HG02588 (cell line): Measurements from ENCODE around the gene RUFY1.

Experiments used
- ATAC-seq: cut with Tn5 transposase; IDR thresholded peaks from one replicate; pipeline ENCODE4 v1.9.1; 2021; ENCODE audit warnings: mild to moderate bottlenecking, moderate library complexity; ENCODE audit not compliant: unreplicated experiment

The RUFY1 gene

DNA sequence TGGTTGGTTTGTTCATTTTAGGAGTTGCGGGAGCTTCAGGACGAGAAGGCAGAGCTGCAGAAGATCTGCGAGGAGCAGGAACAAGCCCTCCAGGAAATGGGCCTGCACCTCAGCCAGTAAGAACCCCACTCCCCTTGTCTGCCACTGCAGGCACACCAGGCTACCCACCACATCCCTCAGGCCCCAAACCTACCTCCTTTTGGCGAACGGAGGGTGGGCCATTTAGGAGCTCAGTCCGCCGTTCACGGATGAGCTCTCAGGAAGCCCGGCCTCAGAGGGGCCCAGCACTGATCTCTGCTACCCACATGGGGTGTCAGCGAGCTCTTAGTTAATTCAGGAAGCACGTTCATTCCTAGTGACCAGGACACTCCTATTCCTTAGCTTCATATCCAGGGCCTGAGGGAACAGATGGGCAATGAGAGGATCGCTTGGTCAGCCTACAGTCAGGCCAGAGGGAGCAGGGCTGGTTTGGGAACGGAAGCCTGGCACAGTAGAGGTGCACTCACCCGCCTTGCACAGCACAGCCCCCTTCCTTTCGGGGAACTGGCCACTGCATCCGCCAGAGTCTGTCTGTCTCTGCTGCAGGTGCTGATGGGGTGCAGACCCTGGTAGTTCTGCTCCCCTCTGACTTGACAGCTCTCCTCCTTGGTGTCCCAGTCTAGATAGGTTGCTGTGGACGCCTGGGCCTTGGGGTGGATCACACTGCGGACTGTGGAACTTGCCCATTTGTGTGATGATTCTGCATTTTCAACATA, 51.7 kb downstream of the RUFY1 start:
- no peak for ATAC-seq

DNA sequence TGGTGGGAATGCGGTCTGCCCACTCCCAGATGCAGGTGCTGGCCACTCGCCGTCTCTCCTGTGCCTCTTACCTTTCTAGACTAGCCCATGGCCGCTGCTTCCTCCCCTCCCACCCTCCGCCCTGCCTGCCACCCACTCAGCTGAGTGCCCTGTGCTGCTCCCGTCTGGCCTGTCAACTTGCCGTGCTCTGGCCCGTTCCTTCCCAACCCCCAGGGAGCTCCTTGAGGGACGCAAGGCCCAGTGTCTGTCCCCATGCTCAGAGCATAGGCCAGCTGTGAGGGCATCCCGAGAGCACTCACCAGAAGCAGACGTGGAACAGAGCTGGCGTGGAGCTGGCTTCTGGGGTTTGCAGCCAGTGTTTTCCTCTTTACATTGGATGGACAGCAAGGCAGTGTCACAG, 53.0 kb downstream of the RUFY1 start:
- ATAC-seq, result no peak

GRCh38 chr5:179605026-179605833, 54.9 kb downstream of the RUFY1 start:
- no peak for ATAC-seq

- ATAC-seq, result no peak
These were observed 55.9 kb downstream of the RUFY1 start for GRCh38 chr5:179606071-179606909.

DNA sequence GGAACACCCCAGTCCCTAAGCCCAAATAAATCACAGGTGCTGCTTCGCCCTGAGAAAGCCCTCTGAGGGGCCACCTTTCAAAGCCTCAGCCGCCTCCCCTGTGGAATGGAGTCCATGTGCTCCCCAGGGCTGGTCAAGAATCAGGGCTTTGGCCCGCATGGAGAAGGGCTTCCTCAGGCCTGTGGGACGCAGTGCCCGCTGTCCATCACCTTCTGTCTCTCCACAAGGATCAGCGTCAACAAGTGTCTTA, 56.5 kb downstream of the RUFY1 start:
- ATAC-seq, result no peak

DNA sequence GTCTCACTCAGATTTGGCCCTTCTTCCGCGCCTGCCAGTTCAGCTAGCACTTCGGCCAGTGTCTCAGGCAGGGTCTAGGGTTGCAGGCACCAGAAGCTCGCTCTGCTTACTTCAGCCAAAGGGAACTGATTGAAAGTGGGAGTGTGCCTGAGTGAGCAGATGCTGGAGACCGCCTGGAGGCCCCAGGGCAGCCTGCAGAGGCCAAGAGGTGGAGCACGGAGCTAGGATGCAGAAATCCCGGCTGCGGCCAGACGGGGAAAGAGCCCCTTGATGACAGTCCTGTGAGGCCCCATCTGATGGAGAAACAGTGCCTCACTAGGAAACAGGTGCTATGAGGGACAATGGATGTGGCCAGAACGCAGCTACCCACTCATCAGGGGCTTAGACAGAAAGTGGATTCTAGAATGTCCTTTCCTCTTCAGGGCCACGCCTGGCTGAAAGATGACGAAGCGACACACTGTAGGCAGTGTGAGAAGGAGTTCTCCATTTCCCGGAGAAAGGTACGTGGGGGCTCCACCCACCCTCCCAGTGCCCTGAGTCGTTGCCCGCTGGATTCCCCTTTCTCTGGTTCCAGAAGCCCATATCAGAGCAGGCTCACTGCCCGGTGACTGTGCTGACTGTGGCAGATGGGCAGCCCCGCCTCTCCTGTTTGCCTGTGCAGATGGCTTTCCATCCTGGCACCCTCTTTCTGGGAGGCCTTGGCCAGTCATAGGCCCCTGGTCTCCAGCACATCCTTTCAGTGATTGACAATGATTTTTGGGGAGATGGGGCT, 57.0 kb downstream of the RUFY1 start:
- no peak for ATAC-seq

DNA sequence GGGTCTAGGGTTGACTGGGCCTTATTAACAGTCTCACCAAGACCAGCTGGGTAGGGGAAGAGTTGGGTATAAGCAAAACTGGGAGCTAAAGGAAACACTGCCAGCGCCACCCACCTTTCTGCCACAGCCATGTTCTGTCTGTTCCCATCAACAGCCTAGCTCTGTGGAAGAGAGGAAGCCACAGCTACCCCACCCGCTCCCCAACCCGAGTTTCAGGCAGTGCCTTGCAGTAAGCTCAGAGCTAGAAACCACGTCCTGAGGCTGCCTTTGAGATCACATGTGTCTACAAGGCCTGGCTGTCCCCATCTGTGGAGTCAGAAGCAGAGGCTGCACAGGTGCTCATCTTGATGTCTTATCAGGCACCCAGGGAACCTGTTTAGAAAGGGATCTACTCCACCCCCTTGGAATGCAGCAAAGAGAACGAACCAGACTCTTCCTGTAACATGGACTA, 57.8 kb downstream of the RUFY1 start:
- ATAC-seq, result no peak

DNA sequence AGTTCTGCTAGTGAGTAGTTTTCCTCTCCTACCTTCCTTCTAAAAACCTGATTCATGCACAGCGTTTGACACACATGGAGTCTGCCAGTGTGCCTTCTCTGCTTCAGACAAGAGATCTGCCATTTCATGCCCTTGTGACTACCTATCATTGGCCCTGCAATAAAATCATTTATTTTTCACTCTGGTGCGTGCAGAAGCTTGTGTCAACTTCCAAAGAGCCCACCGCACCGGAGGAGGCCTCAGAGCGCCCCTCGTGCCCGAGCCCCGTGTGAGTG, 59.4 kb downstream of the RUFY1 start:
- no peak for ATAC-seq

DNA sequence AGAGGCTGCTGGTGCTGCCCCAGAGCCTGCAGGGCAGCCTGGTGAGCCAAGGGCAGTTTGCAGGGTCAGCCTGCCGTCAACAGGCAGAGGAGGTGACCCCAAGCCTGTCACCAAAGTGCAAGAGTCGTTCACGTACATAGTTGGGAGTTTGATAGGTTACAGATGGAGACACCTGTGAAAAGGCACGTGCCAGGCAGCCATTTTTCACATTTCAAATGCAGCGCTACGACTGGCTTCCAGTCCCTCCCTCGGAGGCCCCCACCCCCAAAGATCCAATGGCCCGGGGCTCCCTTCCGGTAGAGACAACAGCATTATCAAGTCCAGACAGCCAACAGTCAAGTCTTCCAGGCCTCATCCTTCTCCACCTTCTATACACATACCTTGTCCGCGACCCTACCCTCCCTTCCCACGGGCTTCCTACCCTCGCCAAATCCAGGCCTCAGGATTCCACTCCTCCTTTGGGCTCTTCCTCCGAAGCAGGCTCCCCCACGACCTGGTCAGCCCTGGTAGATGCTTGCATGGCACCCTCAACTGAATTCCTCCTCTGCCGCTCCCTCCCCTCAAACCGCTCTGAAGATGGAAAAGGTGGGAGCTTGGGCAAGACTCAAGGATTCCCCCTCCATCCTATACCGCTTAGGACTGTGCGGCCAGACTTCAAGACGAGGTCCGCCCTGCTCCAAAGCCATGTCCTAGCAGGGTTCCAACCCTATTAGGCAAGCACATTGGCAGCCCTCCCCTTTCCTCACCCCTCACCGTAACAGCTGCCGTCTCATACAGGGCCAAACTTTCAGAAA, 60.0 kb downstream of the RUFY1 start:
- ATAC-seq, result no peak

GRCh38 chr5:179610903-179611265, 60.5 kb downstream of the RUFY1 start:
- no peak for ATAC-seq

DNA sequence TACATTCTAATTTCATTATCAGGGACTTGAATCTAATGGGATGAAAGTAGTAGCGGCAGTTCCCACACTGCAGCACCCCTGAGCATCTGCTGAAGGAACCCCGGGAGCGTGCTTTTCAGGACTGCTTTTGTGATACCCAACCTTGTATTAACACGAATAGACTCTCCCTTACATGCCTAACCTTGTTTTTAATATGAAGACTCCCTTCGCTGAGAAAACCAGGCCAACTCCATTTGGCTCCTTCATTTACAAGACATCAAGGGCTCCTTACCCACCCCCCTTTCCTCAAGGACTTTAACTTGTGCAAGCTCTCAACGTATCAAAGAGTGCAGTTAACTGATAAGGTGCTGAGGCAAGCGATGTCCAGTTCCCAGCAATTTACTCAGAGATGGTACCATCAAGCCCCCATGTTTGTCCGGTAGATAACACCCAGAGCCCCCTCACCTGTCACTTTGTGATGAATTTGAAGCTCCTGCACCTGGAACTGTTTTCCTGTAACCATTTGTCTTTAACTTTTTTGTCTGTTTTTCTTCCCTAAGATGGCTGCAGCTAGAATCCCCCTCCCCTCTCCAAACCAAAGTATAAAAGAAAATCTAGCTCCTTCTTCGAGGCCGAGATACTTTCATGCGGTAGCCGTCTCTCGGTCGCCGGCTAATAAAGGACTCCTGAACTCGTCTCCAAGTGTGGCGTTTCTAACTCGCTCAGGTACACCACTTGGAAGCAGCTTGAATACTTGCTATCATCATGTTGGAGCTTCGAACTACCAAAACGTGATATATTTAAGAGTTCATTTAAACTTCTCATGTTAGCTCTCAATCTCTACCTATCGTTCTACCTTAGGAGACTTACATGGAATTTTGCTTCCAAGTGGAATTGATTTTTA, 62.5 kb downstream of the RUFY1 start:
- ATAC-seq, result no peak

DNA sequence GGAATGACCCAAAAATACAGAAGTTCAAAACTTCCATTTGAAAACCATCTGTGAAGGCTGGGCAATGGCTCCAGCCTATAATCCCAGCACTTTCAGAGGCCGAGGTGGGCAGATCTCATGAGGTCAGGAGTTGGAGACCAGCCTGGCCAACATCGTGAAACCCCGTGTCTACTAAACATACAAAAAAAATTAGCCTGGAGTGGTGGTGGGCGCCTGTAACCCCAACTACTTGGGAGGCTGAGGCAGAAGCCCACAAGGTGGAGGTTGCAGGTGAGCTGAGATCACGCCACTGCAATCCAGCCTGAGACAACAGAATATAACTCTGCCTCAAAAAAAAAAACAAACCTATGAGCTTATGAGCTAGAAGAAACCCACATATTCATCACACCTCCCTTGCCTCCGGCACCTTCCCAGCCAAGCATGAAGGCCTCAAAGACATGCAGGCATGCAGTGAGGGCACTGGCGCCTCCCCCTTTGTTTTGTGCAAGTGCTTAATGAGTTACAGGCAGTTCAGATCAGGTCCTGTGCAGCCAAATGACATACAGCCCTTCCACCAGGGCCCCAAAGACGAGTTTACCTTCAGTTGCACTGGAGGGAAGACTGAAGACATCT, 63.2 kb downstream of the RUFY1 start:
- no peak for ATAC-seq

GRCh38 chr5:179614745-179615144, 64.4 kb downstream of the RUFY1 start:
- no peak for ATAC-seq

DNA sequence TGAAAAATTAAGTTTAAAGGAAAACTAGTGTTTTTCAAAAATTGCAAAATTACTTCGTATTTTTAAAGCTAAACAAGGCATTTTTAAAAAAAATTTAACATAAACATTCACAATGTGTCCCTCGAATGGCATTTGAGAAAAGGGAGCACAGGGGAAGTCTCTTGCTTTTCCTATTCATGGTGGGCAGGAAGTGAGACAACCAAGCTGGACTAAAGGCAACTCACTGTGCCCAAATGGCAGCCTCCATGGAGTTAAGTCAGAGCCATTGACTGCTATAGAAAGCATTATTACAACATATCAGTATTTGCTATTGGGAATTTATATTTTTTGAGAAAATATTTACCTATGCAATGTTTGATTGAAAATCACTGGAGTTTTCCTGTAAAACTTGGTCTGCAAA, 64.8 kb downstream of the RUFY1 start:
- no peak for ATAC-seq

DNA sequence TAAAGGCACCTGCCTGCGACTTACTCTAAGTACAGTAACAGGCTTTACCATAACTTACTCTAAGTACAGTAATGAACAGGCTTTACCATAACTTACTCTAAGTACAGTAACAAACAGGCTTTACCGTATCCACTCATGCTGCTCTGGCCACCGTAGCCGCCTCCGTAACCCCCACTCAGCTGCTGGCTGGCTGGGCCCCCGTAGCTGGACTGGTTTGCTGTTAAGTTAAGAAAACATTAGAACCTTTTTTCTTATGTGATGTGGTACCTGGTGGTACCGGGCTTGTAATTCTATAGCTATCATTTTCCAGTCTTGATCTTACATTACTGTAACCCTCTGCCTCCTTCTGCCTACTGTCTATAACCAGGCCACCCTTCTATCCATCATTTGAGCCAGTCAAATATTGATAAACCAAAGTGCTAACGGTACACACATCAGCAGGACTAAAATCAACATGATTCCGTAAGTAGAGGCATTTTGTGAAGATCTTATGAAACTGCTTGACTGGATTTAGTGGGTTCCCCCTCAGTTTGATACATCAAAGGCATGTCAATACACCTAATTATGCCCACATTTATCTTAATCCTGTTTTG, 65.7 kb downstream of the RUFY1 start:
- no peak for ATAC-seq

GRCh38 chr5:179617930-179618329, 67.6 kb downstream of the RUFY1 start:
- ATAC-seq, result no peak

DNA sequence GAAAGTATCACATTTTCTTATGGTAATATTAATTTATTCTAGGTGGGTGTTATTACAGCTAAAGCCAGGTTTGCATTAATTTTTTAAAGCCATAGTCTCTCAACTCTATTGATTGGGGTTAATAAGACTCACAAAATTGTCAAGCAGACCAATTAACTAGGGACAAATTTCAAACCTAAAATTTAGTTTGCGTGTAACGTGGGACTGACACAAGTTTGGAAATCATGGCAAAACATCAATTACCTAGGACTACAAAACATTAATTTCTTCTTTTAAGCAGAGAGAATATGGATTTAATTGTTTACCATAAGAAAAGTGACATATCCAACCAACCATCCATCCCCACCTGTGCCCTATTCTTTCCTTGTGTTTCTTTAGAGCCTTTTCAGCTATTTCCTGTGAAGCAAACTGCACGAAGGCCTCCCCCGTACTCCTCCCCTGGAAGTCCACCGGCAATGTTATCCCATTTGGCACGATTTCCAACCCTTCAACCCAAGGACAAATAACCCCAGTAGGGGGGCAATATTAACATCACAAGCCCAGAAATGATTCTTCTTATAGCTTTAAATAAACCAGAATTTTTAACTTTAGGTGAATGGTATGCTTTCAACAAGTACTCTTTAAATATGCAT, 68.7 kb downstream of the RUFY1 start:
- ATAC-seq, result no peak

DNA sequence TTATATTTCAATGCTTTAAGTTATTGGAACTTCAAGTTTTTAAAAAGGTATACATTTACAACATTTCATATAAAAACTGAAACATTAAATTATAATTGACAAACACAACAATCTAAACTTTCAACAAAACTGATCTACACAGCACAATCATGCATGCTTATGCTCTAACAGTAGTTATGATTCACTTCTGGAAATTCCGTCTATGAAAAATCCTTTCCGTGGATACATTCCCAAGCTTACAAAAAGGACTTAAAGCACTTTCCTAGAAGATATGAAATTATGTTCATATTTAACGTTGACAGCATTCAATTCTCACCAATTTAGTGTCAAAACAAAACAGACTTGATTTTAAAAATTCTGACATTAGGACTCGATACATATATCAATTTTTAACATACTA, 69.4 kb downstream of the RUFY1 start:
- no peak for ATAC-seq
